Measurements from ENCODE around the gene MYF5. TPM values are rescaled to one million over a fixed set of nuclear protein-coding genes. Genes with fewer than 3 reads are reported as not detected.

Gene MYF5
- total and polyA plus RNA-seq, 11 donors = not detected

- intact Hi-C loops (cut with DNase I) = no loop called here
- Histone ChIP-seq H3K27ac (no peak overlapping the region), H3K9me3 (peaks cover 0 to 11% (median 0%) of the 10 kb centered on the region in 12 donors), H3K4me3 (no peak overlapping the region), H3K27me3 (no peaks in the 10 kb centered on the region), H3K36me3 (no peaks in the 10 kb centered on the region), H3K4me1 (no peaks in the 10 kb centered on the region)
- WGBS, 4 donors = 40 to 48% (median 45%) methylated on average over 7 of the region's 7 CpGs
- ATAC-seq = no peak
- TF ChIP-seq CTCF (IDR thresholded peaks at IDR 0.05) (no peak), POLR2A (IDR thresholded peaks at IDR 0.05) (no peak)
- no peak for DNase-seq
Observed at GRCh38 chr12:80684077-80684495, 32.6 kb upstream of the MYF5 start.

- DNase-seq = no peak
- Histone ChIP-seq H3K36me3 (no peaks in the 10 kb centered on the region), H3K9me3 (peaks cover 0 to 11% (median 0%) of the 10 kb centered on the region in 12 donors), H3K4me1 (no peaks in the 10 kb centered on the region), H3K4me3 (no peak overlapping the region), H3K27me3 (no peaks in the 10 kb centered on the region), H3K27ac (no peak overlapping the region)
- intact Hi-C loops (cut with DNase I) = no loop called here
- WGBS, 4 donors = 74 to 91% (median 81%) methylated on average over 1 of the region's 1 CpG
- TF ChIP-seq CTCF (IDR thresholded peaks at IDR 0.05) (no peak), POLR2A (IDR thresholded peaks at IDR 0.05) (no peak)
- ATAC-seq = no peak
Observed at GRCh38 chr12:80690090-80690489, 26.6 kb upstream of the MYF5 start.

- DNase-seq (no peak), ATAC-seq (no peak)
- Histone ChIP-seq H3K36me3 (no peaks in the 10 kb centered on the region), H3K4me1 (no peaks in the 10 kb centered on the region), H3K27me3 (no peaks in the 10 kb centered on the region), H3K4me3 (no peak overlapping the region), H3K27ac (no peak overlapping the region), H3K9me3 (peaks cover 0 to 11% (median 0%) of the 10 kb centered on the region in 12 donors)
- no peak for TF ChIP-seq CTCF (IDR thresholded peaks at IDR 0.05)
- TF ChIP-seq POLR2A (IDR thresholded peaks at IDR 0.05) = no peak
- 63 to 73% (median 67%) methylated on average over 2 of the region's 2 CpGs for WGBS, 4 donors
- intact Hi-C loops (cut with DNase I) = no loop called here
Observed at GRCh38 chr12:80690513-80690912, 26.2 kb upstream of the MYF5 start.

DNA sequence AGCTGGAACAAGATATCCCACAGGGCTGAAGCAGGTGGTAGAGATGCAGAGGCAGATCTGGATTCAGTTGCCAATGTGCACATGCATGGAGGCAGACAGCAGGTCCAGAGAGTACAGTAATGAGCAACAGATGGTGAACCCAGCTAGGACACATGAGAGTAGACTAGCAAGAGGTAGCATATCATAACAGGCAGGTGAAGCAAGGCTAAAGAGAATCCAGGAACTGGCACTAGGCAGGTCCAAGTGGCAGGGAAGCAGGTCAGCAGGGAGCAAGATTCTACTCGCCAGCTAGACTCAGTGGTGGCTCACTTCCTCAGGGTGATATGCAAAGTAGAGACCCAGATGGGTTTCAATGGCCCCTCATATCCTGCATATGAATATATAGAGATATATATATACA lies 24.6 kb upstream of the MYF5 start:
- Histone ChIP-seq H3K27me3 (no peaks in the 10 kb centered on the region), H3K9me3 (peaks cover 0 to 3% (median 0%) of the 10 kb centered on the region in 12 donors), H3K4me3 (no peak overlapping the region), H3K4me1 (no peaks in the 10 kb centered on the region), H3K27ac (no peak overlapping the region), H3K36me3 (no peaks in the 10 kb centered on the region)
- TF ChIP-seq CTCF (IDR thresholded peaks at IDR 0.05) = no peak
- no peak for TF ChIP-seq POLR2A (IDR thresholded peaks at IDR 0.05)
- intact Hi-C loops (cut with DNase I) = no loop called here
- ATAC-seq (no peak), DNase-seq (no peak)
- WGBS, 4 donors = 56 to 88% (median 77%) methylated on average over 1 of the region's 1 CpG
